Activated CD4-positive, alpha-beta T cell treated with anti-CD3 and anti-CD28 coated beads for 36 hours (primary cell): ENCODE measurements around the gene ALK. TPM values are rescaled to one million over a fixed set of nuclear protein-coding genes. Genes with fewer than 3 reads are reported as not detected.

Experiments
- ATAC-seq: fragments of 200-7000 bp; cut with Tn5 transposase; one replicate; pipeline ENCODE4 v1.10.0; 2021; ENCODE audit warnings: mild to moderate bottlenecking, moderate library complexity
- CTCF ChIA-PET: fragments of 350-600 bp; sonication (Branson Sonifier 250); formaldehyde crosslinking; loops from one replicate; lab custom pipeline; 2021; ENCODE audit warnings: antibody characterized with exemption; lab: Charles Lee
- POLR2A ChIA-PET: fragments of 350-600 bp; sonication (Branson Sonifier 250); formaldehyde crosslinking; loops from one replicate; lab custom pipeline; 2021; ENCODE audit warnings: antibody characterized with exemption, inconsistent platforms; lab: Charles Lee
- DNase-seq: peaks from one replicate; pipeline ENCODE4 v3.0.0-alpha.2; 2020
- H3K27ac Mint-ChIP-seq: one replicate; pipeline ENCODE4 v1.8.0; 2021; ENCODE audit warnings: mixed read lengths
- H3K27me3 Mint-ChIP-seq: one replicate; pipeline ENCODE4 v1.8.0; 2021; ENCODE audit warnings: mixed read lengths
- H3K36me3 Mint-ChIP-seq: one replicate; pipeline ENCODE4 v1.8.0; 2021; ENCODE audit warnings: low read depth, mixed read lengths
- H3K4me1 Mint-ChIP-seq: one replicate; pipeline ENCODE4 v1.8.0; 2021; ENCODE audit warnings: mixed read lengths
- H3K4me3 Mint-ChIP-seq: one replicate; pipeline ENCODE4 v1.8.0; 2021; ENCODE audit warnings: mild to moderate bottlenecking, moderate library complexity, mixed read lengths
- H3K9me3 Mint-ChIP-seq: one replicate; pipeline ENCODE4 v1.8.0; 2021; ENCODE audit warnings: low read depth, mixed read lengths
- intact Hi-C, 2 experiments: fragments of 100-400 bp; cut with DNase I in 1 of 2; cut with micrococcal nuclease in 1 of 2; formaldehyde crosslinking; loops; one replicate each; pipeline versions ENCODE4 v1.14.2 to v1.15.1; 2022 to 2024; cut with DNase I, micrococcal nuclease
- total RNA-seq, 2 experiments: library from RNA; stranded (reverse); gene quantifications; one replicate each; pipeline ENCODE4 v1.2.3, GENCODE V29; 2021

ALK gene
- total RNA-seq, 2 experiments from 2014 or later, result not detected

DNA sequence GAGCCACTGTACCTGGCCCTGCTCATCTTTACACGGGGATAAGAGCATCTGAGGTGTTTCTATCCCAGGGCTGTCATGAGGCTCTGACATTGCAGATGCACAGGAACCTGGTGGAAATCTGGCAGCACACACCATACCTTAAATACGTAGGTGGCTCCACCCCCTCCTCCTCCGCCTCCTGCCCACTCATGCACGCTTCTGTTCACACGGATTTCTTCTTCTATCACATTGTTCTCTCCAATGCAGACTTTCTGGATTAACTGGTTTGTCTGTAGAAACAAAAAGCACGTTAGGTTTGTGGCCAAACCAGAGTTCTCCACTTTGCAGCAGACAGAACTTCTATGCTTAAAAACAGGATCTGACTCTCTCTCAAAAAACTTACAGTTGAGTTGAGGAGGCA, 688.0 kb downstream of the ALK start:
- intact Hi-C loops, result no loop called here
- Mint-ChIP-seq H3K27me3 (peaks cover 6% of the 10 kb centered on the region), H3K9me3 (no peaks in the 10 kb centered on the region), H3K4me3 (no peak overlapping the region), H3K27ac (no peak overlapping the region), H3K36me3 (no peaks in the 10 kb centered on the region), H3K4me1 (no peaks in the 10 kb centered on the region)
- CTCF ChIA-PET, result no interaction called here
- DNase-seq, result no peak
- POLR2A ChIA-PET, result no interaction called here
- no peak for ATAC-seq

- CTCF ChIA-PET, result interaction anchor here (0.7 kb wide), 1 partner anchor 1138 kb away, joined by 3 read pairs; no protein-coding TSS in a partner anchor
- Mint-ChIP-seq H3K4me3 (no peak overlapping the region), H3K27ac (no peak overlapping the region), H3K27me3 (peaks cover 4% of the 10 kb centered on the region), H3K4me1 (no peaks in the 10 kb centered on the region), H3K9me3 (no peaks in the 10 kb centered on the region), H3K36me3 (no peaks in the 10 kb centered on the region)
- no peak for ATAC-seq
- intact Hi-C loops, result no loop called here
- POLR2A ChIA-PET, result no interaction called here
- DNase-seq, result no peak
Measured at GRCh38 chr2:29232041-29232440, 689.3 kb downstream of the ALK start.

DNA sequence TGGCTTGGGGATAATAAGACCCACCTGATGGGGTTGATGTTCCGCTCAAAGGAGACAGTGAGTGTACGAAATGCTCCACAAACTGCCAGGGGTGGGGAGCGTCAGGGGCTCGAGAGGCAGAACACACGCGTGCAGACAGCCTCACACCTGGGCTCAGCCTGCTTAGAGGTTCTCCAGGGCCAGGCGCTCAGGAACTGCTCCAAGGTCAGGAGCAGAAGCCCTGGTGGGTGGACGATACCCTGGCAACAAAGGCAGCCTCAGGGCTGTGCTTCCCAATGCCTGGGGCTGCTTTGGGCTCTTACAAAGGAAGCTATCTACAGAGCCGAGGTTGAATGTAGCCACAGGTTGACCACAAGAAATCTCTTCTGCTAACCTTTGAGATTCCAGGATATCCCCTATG, 691.7 kb downstream of the ALK start:
- intact Hi-C loops, result no loop called here
- H3K4me1 Mint-ChIP-seq, result no peaks in the 10 kb centered on the region
- peaks cover 5% of the 10 kb centered on the region for H3K27me3 Mint-ChIP-seq
- DNase-seq (no peak), ATAC-seq (no peak)
- H3K27ac Mint-ChIP-seq, result no peak overlapping the region
- POLR2A ChIA-PET, result no interaction called here
- no peaks in the 10 kb centered on the region for H3K36me3 Mint-ChIP-seq
- H3K9me3 Mint-ChIP-seq, result no peaks in the 10 kb centered on the region
- CTCF ChIA-PET, result interaction anchor here (0.6 kb wide), 1 partner anchor 39 kb away, joined by 3 read pairs; no protein-coding TSS in a partner anchor
- no peak overlapping the region for H3K4me3 Mint-ChIP-seq

DNA sequence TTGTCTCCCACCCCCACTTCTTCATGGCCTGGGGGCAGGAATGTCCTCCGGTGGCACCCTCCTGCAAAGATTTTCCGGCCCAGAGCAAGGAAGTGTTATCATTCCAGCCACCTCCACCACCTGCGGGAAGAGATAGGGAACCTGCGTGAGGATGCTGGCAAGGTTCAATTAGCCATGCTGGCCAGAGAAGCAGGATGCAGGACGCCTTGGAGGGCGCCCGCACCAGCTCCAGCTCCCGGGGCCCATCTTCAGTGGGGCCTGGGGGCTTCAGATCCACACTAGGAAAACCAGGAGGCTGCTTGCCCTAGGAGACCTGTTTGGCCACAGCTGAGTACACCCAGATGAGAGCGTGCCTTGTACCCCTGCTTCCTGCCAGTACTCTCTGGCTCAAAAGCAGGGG, 692.4 kb downstream of the ALK start:
- H3K27ac Mint-ChIP-seq, result no peak overlapping the region

DNA sequence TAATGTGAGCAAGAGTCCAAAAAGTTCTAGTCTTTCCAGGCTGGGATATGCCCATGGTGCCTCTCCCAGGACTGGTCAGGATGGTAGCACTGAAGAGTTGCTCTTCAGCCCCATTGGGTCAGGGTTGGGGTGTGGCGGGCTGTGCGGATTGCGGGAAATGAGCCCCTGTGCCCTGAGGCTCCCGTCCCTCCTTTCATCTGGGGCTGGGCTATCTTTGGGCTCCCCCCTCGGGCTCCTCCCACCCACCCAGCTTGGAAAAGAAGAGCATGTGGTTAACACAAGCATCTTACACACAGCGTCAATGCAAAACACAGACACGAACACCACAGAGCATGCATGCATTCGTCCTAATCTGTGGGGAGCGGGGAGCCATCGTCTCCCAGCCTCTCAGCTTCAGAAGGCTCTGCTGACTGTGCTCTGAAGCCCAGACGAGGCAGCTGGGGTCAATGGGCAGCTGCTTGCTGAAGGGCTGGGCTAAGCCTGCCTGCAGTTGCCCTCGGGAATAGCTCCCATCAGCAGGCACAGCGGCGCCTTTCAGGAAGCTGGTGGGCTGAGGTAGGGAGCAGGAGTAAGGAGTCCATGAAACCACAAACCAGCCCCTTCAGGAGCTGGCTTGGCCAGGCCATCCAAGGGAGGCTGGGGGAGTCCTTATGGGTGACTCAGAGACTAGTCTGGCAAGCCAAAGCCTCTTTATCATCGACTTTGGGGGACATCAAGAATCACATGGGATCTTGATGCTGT, 693.3 kb downstream of the ALK start:
- POLR2A ChIA-PET, result no interaction called here
- no peak for ATAC-seq
- H3K27me3 Mint-ChIP-seq, result peaks cover 5% of the 10 kb centered on the region
- H3K9me3 Mint-ChIP-seq, result no peaks in the 10 kb centered on the region
- H3K4me1 Mint-ChIP-seq, result no peaks in the 10 kb centered on the region
- CTCF ChIA-PET, result no interaction called here
- DNase-seq, result no peak
- H3K36me3 Mint-ChIP-seq, result no peaks in the 10 kb centered on the region
- intact Hi-C loops, result no loop called here
- H3K27ac Mint-ChIP-seq, result no peak overlapping the region
- no peak overlapping the region for H3K4me3 Mint-ChIP-seq

More for the DNA sequence above, 692.4 kb downstream of the ALK start:
- DNase-seq (no peak), ATAC-seq (no peak)
- intact Hi-C loops, result no loop called here
- POLR2A ChIA-PET, result no interaction called here
- Mint-ChIP-seq H3K9me3 (no peaks in the 10 kb centered on the region), H3K4me1 (no peaks in the 10 kb centered on the region), H3K4me3 (no peak overlapping the region), H3K36me3 (no peaks in the 10 kb centered on the region), H3K27me3 (peaks cover 5% of the 10 kb centered on the region)
- CTCF ChIA-PET, result no interaction called here

DNA sequence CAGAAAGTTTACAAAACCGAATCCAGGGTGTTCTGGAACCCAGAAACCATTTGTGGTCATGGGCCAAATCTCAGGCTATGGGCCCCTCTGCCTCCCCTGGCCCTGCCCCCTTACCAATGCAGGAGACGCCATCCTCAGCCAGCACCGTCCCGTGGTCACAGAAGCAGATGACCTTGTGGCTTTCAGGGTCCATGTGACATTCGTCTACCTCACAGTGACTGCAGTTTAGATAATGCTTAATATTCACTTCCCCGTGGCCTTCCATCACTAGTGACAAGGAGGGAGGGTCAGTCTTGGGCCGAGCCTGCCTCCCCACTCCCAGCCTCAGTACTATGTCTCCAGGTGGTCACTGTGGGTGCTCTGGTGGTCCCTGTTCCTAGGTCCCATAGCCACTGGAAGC, 694.6 kb downstream of the ALK start:
- H3K36me3 Mint-ChIP-seq, result no peaks in the 10 kb centered on the region

GRCh38 chr2:29226375-29226774, 695.0 kb downstream of the ALK start:
- Mint-ChIP-seq H3K27ac (no peak overlapping the region), H3K27me3 (peaks cover 5% of the 10 kb centered on the region), H3K4me3 (no peak overlapping the region), H3K4me1 (no peaks in the 10 kb centered on the region), H3K9me3 (no peaks in the 10 kb centered on the region), H3K36me3 (no peaks in the 10 kb centered on the region)
- DNase-seq (no peak), ATAC-seq (no peak)
- POLR2A ChIA-PET, result no interaction called here
- CTCF ChIA-PET, result no interaction called here
- intact Hi-C loops, result no loop called here

More for the DNA sequence above, 694.6 kb downstream of the ALK start:
- Mint-ChIP-seq H3K27ac (no peak overlapping the region), H3K4me3 (no peak overlapping the region), H3K9me3 (no peaks in the 10 kb centered on the region), H3K4me1 (no peaks in the 10 kb centered on the region), H3K27me3 (peaks cover 5% of the 10 kb centered on the region)
- DNase-seq (no peak), ATAC-seq (no peak)
- CTCF ChIA-PET, result no interaction called here
- intact Hi-C loops, result no loop called here
- POLR2A ChIA-PET, result no interaction called here

GRCh38 chr2:29225814-29226213, 695.6 kb downstream of the ALK start:
- DNase-seq (no peak), ATAC-seq (no peak)
- H3K27me3 Mint-ChIP-seq, result peaks cover 5% of the 10 kb centered on the region
- ChIA-PET POLR2A (no interaction called here), CTCF (no interaction called here)
- intact Hi-C loops, result no loop called here
- no peaks in the 10 kb centered on the region for H3K4me1 Mint-ChIP-seq
- H3K27ac Mint-ChIP-seq, result no peak overlapping the region
- no peaks in the 10 kb centered on the region for H3K36me3 Mint-ChIP-seq
- no peaks in the 10 kb centered on the region for H3K9me3 Mint-ChIP-seq
- H3K4me3 Mint-ChIP-seq, result no peak overlapping the region

- DNase-seq (no peak), ATAC-seq (no peak)
- Mint-ChIP-seq H3K36me3 (no peaks in the 10 kb centered on the region), H3K4me1 (no peaks in the 10 kb centered on the region), H3K4me3 (no peak overlapping the region), H3K9me3 (no peaks in the 10 kb centered on the region), H3K27ac (no peak overlapping the region), H3K27me3 (peaks cover 5% of the 10 kb centered on the region)
- intact Hi-C loops, result no loop called here
- ChIA-PET POLR2A (no interaction called here), CTCF (interaction anchor here (0.6 kb wide), 1 partner anchor 255 kb away, joined by 5 read pairs; no protein-coding TSS in a partner anchor)
Measured at GRCh38 chr2:29224693-29225551, 696.5 kb downstream of the ALK start.

DNA sequence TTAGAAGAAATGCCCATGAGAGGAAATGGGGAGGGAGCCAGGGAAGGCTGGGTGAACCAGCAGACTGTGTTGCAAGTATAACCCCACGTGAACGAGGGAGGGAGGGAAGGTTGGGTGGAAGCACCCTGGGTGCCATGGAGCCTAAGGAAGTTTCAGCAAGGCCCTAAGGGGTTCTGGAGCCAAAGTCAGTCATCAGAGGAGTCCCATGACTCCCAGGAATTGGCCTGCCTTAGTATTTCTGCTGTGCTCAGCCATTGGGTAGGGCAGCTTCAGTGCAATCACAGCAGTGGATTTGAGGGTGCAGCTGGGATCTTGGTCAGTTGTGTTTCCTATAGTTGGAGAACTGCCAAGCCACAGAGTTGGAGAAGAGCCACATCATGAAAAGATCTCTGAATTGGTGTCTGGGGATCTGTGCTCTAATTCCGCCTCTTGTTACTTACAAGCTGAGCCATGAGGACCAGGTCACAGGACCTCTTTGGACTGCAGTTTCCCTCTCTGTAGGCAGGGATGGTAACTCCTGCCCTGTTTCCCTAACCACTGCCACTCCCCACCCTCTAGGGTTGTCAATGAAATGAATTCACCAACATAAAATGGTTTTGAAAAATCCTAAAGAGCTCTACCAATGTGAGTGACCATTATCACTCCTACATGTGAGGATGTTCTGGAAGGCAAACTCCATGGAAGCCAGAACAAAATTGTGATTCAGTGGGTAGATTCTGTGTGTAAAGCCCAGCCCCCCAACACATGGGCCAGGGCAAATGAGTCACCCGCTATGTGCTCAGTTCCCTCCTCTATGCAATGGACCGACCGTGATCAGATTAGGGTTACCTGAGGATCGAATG, 697.3 kb downstream of the ALK start:
- H3K4me1 Mint-ChIP-seq, result no peaks in the 10 kb centered on the region
- H3K36me3 Mint-ChIP-seq, result no peaks in the 10 kb centered on the region
- intact Hi-C loops, result no loop called here
- ChIA-PET CTCF (interaction anchor here (0.6 kb wide), 1 partner anchor 254 kb away, joined by 5 read pairs; no protein-coding TSS in a partner anchor), POLR2A (no interaction called here)
- peaks cover 3% of the 10 kb centered on the region for H3K27me3 Mint-ChIP-seq
- DNase-seq (no peak), ATAC-seq (no peak)
- no peak overlapping the region for H3K27ac Mint-ChIP-seq
- no peaks in the 10 kb centered on the region for H3K9me3 Mint-ChIP-seq
- H3K4me3 Mint-ChIP-seq, result no peak overlapping the region

GRCh38 chr2:29223257-29223656, 698.1 kb downstream of the ALK start:
- H3K36me3 Mint-ChIP-seq, result no peaks in the 10 kb centered on the region
- POLR2A ChIA-PET, result no interaction called here
- H3K4me1 Mint-ChIP-seq, result no peaks in the 10 kb centered on the region
- DNase-seq (no peak), ATAC-seq (no peak)
- CTCF ChIA-PET, result no interaction called here
- H3K9me3 Mint-ChIP-seq, result no peaks in the 10 kb centered on the region
- H3K4me3 Mint-ChIP-seq, result no peak overlapping the region
- H3K27ac Mint-ChIP-seq, result no peak overlapping the region
- intact Hi-C loops, result no loop called here
- peaks cover 3% of the 10 kb centered on the region for H3K27me3 Mint-ChIP-seq
